Measurements from ENCODE around the gene RBPMS2.

RBPMS2 gene

DNA sequence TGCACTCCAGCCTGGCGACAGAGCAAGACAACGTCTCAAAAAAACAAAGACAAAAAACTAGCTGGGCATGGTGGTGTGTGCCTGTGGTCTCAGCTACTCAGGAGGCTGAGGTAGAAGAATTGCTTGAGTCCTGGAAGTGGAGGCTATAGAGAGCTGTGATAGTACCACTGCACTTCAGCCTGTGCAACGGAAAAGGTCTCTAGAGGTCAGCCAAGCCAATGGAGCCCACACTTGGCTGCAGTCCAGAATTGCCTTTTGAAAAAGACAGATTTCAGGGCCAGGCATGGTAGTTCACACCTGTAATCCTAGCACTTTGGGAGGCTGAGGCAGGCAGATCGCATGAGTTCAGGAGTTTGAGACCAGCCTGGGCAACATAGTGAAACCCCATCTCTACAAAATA lies 8.4 kb upstream of the RBPMS2 start:
- DNase-seq (ENCODE audit: low read depth in 4 of 4, low spot score in 1 of 4) = no peak

DNA sequence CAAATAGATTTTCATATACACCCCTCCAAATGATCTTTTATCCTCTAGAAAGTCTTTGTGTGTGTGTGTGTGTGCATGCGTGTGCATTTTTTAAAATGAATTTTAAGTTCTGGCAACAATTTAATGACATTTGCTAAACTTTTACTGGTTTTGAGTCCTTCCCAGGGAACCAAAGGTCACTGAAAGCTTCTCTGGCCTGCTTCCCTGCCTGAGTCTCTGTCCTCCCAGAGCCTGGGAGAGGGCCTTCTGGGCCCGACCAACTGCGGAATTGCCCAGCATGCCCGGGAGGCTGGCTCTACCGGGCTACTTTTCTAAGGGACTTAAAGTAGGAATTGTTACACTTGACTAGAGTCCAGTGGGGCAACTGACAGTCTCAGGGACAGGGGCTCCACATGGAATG lies 7.4 kb upstream of the RBPMS2 start:
- DNase-seq (ENCODE audit: low read depth in 4 of 4, low spot score in 1 of 4) = no peak

DNA sequence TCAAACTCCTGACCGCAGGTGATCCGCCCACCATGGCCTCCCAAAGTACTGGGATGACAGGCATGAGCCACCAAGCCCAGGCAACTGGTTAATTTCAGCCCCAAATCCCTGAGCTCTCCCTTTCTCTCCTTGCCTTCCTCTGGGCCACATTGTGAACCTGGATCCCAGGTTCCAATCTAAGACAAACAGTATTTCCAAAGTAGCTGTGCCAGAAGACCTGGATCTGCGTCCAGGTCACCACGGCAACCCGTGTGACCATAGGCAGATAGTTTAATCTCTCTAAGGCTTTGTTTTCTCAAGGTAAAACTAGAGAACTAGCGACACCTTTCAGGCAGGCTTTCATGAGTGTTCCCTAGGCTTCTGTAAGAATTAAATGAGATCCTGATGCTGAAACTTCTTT lies 5.9 kb upstream of the RBPMS2 start:
- no peak for DNase-seq (ENCODE audit: low read depth in 4 of 4, low spot score in 1 of 4)

DNA sequence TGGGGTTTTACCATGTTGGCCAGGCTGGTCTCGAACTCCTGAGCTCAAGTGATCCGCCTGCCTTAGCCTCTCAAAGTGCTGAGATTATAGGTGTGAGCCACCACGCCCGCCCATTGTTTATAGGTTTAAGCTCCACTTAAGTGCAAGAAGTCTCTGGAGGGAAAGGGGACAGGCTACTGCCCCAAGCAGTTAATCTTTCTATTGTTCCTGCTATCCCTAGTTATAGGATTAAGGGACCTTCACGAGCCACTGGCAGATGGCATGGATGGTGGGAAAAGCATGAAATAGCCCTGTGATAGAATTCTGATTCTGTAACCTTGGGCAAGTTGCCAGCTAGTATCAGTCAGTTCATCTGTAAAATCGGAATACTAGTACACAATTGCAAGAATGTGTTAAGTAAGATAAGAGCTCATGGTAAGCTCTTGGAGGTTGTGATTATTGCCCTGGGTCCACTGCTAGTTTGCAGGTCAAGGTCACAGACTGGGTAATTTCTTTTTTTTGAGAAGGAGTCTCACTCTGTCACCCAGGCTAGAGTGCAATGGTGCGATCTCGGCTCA lies 5.3 kb upstream of the RBPMS2 start:
- DNase-seq (ENCODE audit: low read depth in 4 of 4, low spot score in 1 of 4) = no peak

DNA sequence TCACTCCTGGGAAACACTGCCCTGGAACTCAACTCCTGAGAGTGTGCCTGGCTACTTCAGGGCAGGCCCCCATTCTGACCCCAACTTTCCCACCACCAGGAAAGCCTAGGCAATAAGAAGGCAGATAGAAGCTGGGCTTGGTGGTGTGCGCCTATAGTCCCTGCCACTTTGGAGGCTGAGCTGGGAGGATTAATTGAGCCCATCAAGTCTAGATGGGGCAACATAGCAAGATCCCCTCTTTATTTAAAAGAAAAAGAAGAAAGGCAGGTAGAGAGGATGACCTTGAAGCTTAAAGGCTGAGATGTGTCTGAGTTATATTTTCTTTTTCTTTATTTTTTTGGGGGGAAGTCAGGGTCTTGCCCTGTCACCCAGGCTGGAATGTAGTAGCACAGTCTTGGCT lies 4.2 kb upstream of the RBPMS2 start:
- DNase-seq (ENCODE audit: low read depth in 4 of 4, low spot score in 1 of 4) = no peak

DNA sequence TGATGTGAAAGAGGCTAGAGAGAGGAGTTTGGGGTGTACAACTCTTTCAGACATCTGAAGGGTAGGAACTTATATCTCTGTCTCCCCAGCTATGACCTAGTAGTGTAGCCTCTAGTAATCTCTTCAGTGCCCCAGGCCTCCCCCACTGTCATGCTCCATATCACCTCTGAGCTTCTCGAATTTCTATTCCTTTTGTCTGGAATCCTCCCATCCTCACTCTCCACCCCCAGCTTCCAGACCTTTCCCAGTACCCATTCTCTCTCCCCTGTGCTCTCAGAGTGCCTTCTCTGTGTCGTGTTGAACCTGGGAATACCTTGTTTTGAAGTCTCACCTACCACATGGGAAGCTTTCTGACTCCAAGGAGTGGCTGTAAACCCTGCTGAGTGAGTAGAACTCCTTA lies 3.6 kb upstream of the RBPMS2 start:
- no peak for DNase-seq (ENCODE audit: low read depth in 4 of 4, low spot score in 1 of 4)

DNA sequence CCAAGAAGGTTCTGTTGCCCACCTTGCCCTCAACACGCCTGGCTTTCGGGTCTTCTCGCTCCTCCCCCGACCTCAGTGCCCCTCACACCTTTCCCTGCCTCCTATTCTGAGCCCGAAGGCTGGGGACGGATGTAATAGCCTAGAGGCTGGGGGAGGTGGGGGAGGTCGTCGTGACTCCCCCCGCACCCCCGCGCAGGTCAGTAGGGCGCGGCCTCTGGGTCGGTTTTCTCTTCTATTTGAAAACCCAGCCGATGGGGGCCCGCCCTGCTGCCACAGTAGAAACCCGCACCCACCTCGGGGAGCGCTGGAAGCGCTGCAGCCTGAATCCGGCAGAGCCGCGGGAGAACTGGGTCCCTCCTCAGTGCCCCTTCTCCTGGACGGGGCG lies 1.0 kb upstream of the RBPMS2 start:
- no peak for DNase-seq (ENCODE audit: low read depth in 4 of 4, low spot score in 1 of 4)

DNA sequence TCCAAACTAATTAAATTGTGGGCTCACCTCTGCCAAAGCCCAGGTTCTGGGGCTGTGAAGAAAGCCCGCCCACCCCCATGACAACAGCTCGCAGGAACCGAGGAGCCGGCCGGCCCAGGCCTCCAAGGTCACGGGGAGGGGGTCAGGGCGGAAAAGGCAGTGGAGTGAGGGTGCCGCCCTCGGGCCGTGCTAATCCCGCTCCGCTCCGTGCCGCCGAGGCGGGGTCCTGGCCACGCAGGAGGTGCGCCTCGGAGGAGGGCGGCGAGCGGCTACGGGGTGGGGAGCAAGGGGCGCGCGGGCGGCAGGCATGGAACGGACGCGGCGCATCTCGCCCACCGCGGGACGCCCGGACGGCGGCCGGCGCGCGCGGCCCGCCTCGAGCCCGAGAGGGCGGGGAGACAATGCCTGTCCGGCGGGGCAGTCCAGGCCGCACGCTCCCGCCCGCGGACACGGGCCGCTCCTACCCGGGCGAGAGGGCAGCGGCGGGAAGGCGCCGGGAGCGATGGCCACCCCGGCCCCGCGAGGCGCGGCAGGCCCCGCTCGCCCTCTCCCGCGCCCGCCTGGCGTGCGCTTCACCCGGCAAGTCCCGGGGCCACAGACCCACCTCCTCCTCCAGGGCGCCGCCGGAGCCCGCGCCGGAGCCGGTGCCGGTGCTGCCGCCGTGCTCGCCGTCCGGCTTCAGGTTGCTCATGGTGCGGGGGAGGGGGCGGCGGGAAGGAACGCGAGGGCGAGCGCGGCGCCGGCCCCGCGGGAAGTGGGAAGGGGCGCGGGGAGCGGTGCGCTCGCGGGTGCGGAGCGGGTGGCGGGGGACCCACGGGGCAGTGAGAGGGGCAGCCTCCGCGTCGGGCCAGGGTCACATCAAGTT lies 528 bp downstream of the RBPMS2 start:
- no peak for DNase-seq (ENCODE audit: low read depth in 4 of 4, low spot score in 1 of 4)

DNA sequence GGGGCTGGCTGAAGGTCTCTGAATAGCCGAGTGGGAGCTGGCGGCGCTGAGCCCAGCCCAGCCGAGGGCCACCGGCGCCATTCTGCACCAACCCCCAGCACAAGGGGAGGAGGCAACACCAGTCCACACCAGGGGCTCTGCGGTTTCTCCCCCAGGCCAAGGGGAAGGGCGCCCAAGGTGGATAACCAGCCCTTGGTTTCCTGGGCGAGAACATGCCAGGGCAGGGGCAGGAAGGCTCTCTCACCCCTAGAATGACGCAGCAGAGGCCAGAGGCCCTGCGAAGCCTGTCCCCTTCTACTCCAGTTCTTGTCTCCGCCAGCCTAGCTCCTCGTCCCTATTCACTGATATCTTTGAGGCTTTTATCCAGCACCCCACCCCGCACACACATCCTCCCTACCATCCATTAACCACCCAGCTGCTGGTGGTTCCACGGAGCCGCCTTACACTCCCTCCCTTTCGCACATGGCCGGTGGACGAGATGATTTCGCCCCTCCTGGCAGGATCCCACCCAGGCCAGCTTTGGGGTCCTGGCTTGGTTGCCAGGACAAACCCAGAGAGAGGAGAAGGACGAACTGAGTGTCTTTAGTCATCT lies 1.3 kb downstream of the RBPMS2 start:
- DNase-seq (ENCODE audit: low read depth in 4 of 4, low spot score in 1 of 4) = no peak

DNA sequence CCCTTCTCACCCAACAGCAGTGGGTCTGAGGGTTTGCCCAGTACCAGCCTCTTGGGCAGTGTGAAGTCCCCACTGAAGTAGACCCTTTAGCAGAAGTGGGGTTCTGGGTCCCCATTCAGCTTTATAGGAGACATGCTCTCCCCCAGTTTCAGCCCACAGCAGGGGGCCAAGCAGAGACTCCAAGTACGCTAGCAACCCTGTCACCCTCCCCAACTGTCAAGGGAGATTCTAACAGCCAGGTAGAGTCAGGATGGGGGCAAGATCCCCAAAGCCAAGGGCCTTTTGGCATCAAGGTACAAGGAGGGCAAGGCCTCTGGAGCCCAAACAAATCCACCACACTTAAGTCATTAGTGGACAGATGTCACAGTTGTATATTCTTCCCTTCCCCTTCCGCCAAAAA lies 1.8 kb downstream of the RBPMS2 start:
- DNase-seq (ENCODE audit: low read depth in 4 of 4, low spot score in 1 of 4) = no peak

DNA sequence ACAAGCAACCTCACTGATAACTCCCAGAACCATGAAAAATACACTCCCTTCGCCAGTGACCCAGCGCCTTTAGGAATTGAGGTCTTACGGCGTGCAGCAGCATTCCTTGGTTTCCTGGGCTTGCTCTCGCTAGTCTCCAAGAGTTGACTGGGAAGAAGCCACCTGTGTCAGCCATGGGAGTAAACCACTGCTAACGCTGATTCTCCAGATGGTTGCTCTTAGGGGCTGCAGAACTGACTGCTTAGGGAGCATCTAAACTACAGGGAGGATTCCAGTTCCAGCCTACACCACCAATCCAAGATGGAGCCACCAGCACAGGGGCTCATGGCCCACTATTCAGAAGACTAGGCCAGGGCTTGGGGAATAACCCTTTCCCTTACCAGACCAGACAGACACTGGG lies 2.4 kb downstream of the RBPMS2 start:
- no peak for DNase-seq (ENCODE audit: low read depth in 4 of 4, low spot score in 1 of 4)

DNA sequence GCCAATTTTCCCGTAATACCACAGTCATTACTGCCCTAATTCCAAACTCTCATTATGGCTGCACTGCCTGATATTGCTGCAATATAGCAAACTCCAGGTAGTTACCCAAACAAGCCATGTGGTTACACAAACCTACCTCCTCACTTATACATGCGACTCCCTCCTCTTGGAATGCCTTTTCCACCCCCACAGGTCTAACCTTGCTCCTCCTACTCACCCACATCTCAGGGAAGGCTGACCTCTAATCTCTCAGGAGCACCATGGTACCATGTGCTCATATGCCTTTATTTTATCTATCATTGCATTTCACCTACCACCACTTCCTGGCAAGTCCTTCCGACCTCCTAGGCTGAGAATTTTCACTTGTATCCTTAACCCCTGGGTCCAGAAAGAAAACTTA lies 2.9 kb downstream of the RBPMS2 start:
- DNase-seq (ENCODE audit: low read depth in 4 of 4, low spot score in 1 of 4) = no peak

DNA sequence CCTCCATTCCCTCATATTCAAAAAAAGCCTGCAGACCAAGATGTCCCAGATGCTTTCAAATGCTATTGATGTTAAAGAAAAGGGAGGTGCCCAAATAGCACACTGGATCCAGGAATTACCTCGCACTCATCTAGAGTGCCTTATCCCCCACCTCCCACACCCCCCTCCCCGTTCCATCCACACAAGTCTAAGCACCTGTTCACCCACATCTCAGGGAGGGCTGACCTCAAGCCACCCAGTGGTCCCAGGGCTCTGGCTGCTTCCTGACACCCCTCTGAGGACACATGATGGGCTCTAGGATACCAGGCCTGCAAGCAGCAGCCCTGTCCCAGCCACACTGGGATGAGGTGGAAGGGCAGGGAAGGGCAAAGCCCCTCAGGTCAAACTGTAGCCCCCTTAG lies 4.8 kb downstream of the RBPMS2 start:
- DNase-seq (ENCODE audit: low read depth in 4 of 4, low spot score in 1 of 4) = no peak

DNA sequence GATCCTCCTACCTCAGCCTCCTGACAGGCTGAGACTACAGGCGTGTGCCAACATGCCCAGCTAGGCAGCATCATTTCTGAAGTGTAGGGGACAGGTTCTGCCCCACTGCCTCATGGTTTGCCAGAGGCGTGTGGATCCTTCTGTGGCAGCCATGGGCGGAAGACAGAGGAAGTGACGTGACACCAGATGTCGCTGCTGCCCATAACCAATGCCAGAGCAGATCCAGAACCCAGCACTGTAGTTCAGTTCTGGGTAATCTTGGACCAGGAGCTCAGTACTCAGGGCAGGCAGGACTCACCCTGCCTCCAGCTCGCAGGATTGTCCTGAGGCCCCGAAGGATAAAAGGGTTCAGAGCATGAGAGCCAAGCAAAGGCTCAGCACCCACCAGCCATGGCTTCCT lies 8.2 kb downstream of the RBPMS2 start:
- no peak for DNase-seq (ENCODE audit: low read depth in 4 of 4, low spot score in 1 of 4)

DNA sequence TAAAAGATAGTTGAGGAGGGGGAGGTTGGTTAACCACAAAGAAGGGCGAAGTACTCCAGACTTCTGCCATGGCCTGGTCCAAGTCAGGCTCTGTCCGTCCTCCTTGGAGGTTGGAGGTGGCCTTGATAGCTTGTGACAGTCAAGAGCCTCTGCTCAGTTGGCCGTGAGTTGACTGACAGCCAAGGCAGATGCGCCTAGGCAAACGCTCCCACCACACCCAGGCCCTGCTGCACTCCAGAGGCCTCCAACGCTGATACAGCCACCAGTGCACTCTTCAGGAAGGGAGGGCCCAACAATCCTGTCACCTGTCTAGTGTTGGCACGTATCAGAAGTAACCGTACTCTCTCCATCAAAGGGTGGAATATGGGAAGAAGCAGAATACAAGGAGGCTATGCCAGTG lies 9.3 kb downstream of the RBPMS2 start:
- DNase-seq (ENCODE audit: low read depth in 4 of 4, low spot score in 1 of 4) = no peak

DNA sequence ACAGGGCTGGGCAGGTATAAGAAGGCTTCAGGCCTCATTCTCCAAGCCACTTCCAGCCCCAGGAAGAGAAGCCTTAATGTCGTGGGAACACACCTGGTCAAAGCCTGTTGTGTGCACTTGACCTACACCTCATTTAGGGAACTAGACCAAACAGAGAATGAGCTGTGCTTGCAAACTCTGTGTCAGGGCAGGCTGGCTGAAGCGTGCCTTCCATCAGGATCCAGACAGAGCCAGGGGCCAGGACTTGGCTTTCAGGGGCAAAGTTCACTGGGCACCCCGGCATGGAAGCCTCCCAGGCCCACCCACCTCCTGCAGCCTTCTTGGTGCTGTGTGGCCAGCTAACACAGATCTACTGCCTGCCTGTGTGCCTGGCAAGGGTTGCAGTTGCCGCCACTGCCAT lies 11.5 kb downstream of the RBPMS2 start:
- no peak for DNase-seq (ENCODE audit: low read depth in 4 of 4, low spot score in 1 of 4)

DNA sequence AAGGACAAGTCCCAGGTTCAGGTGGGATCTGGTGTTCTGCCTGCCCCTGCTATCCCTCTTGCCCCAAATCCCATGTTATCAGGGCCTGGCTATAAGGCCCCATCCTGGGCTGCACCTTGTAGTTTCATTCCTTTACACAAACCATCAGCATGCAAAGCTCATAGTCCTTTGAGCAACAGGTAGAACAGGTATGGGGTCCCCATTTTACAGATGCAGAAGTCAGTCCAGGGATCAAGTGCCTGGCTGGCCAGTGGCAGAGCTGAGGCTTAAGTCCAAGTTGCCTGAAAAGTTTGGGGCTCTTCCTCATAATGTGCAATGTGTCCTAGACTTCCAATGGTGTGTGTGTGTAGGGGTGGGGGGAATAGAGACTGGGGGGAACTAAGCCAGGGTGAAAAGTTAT lies 11.9 kb downstream of the RBPMS2 start:
- no peak for DNase-seq (ENCODE audit: low read depth in 4 of 4, low spot score in 1 of 4)

DNA sequence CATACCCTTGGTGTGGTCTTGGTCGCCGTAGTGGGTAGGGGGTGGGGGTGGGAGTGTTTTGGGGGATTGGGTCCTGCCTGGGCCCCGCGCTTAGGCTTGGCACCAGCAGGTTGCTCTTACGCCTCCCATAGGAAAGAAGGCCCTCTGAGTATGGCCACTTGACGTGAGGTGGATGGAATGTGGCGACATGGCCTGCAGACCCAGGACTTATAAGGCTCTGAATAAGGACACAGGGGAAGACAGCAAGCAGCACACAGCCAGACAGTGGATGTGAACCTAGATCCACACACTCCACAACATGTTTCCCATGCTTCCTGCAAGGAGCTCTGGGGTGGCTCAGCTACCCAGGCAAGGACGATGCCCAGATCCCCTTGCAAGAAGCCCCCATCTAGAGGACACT lies 12.4 kb downstream of the RBPMS2 start:
- no peak for DNase-seq (ENCODE audit: low read depth in 4 of 4, low spot score in 1 of 4)

DNA sequence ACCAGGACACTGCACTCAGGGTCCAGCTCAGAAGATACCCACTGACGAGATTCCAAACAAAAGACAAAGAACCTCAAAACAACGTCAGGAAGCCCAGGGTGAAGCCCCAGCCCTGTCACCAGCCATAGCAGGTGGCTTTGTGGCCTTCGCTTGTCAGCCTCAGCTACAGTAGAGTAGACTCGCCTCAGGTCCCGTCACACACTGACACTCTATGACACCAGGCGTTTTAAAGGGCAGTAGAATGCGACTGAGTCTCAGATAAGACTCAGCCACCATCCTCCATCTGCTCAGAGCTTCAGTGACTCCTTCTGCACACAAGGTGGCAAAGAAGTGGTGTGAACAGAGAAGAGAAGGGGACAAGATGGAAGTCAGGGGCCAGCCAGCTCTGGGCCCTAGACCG lies 12.8 kb downstream of the RBPMS2 start:
- DNase-seq (ENCODE audit: low read depth in 4 of 4, low spot score in 1 of 4) = no peak

DNA sequence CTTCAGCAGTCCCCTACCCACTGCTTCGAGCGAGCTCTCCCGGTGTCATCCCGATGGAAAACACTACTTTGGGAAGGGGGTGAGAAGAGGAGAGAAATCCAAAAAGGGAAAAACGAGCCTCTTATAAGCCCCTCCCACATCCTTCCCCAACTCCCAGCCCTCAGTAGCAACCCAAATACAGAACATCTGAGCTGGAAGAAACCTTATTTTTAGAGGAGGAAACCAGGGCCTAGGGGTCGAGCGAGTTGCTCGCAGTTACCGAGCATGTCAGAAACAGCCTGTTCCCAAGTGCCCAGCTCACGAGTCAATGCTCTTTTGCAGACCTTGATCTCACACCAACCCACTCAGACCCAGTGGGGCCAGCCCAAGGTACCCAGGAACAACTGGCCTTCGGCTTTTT lies 14.2 kb downstream of the RBPMS2 start:
- DNase-seq (ENCODE audit: low read depth in 4 of 4, low spot score in 1 of 4) = no peak

DNA sequence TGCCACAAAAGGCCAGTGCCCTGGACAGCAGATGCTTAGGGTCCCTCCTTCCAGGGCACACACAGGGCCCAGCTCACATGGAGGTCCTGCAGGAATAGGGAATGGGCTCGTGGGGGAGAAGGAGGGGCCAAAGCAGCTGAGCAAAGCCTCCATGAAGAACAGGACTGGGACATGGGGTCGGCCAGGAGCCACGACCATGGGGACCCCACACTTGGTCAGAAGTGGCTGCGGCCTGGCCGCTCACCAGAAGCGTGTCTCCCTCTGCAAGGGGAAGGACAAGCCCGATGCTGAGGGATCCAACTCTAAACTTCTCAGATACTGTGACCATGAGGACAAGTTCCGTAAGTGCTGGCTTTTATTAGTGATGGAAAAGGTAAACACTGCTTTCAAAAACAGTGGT lies 15.3 kb downstream of the RBPMS2 start:
- DNase-seq (ENCODE audit: low read depth in 4 of 4, low spot score in 1 of 4) = no peak

DNA sequence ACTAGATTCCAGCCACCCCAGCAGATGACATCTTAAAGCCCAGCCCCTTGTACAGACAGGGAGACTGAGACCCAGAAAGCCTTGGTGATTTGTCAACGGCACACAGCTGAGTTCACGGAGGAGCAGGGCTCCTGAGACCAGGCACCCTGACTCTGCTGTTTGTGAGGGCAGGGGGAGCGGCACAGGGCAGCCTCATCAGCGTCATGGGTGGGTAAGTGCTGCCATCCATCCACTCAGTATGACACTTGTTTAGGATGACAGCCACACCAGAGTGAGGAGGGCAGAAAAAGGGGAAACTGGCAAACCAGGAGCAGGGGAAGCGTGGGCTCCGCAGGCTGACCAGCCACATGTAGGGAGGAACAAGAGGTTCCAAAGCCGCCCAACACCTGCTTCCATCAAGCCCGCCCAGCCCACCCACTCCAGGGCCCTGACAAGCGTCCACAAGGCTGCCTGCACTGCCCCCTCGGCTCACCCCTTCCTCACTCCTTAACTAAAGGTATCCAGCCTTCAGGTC lies 19.9 kb downstream of the RBPMS2 start:
- no peak for DNase-seq (ENCODE audit: low read depth in 4 of 4, low spot score in 1 of 4)

Data from stimulated activated CD4-positive, alpha-beta T cell treated with anti-CD3 and anti-CD28 coated beads, Interleukin-1b, Interleukin-23, amount 100 ng/mL, for 24 hours (primary cell).